Activated CD8-positive, alpha-beta memory T cell treated with anti-CD3 and anti-CD28 coated beads for 36 hours (primary cell): Measurements from ENCODE around the gene TRIM2. TPM values are rescaled to one million over a fixed set of nuclear protein-coding genes. Genes with fewer than 3 reads are reported as not detected.

Experiments
- CTCF ChIA-PET: fragments of 350-600 bp; sonication (Branson Sonifier 250); formaldehyde crosslinking; loops from one replicate; lab custom pipeline; 2021; ENCODE audit warnings: antibody characterized with exemption; lab: Charles Lee
- POLR2A ChIA-PET: fragments of 350-600 bp; sonication (Branson Sonifier 250); formaldehyde crosslinking; loops from one replicate; lab custom pipeline; 2021; ENCODE audit warnings: antibody characterized with exemption; lab: Charles Lee
- total RNA-seq, 2 experiments: library from RNA; stranded (reverse); gene quantifications; one replicate each; pipeline ENCODE4 v1.2.3, GENCODE V29; 2021

Gene TRIM2
- total RNA-seq, 2 experiments from 2014 or later, result 0.11 to 0.44 TPM

- POLR2A ChIA-PET, result no interaction called here
- CTCF ChIA-PET, result no interaction called here
These were observed 61.2 kb downstream of the TRIM2 start for GRCh38 chr4:153265306-153266047.

DNA sequence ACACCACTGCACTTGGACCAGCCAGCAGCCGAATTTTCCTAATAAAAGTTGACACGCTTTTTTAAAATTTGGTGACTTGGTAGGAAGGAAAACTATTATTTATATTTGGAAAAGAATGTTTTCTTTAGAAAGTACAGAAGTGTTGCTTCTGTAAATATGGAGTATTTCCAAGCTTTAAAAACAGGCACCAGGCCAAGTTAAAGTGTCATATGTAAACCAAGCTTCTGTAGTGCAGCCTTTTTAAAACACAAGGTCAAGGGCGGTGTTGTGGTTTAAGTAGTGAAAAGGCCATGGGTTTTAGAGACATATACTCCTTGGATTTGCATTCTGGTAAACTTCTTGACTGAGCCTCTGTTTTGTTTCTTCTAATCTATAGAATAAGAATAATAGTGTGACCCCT lies 62.7 kb downstream of the TRIM2 start:
- ChIA-PET POLR2A (no interaction called here), CTCF (no interaction called here)

DNA sequence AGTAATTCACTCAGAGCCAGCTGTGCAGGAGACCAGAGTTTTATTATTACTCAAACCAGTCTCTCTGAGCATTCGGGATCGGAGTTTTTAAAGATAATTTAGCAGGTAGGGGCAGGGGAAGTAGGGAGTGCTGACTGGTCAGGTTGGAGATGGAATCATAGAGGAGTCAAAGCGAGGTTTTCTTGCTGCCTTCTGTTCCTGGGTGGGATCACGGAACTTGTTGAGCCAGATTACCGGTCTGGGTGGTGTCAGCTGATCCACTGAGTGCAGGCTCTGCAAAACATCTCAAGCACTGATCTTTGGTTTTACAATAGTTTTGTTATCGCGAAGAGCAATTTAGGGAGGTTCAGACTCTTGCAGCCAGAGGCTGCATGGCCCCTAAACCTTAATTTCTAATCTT lies 63.6 kb downstream of the TRIM2 start:
- CTCF ChIA-PET, result no interaction called here
- POLR2A ChIA-PET, result no interaction called here

DNA sequence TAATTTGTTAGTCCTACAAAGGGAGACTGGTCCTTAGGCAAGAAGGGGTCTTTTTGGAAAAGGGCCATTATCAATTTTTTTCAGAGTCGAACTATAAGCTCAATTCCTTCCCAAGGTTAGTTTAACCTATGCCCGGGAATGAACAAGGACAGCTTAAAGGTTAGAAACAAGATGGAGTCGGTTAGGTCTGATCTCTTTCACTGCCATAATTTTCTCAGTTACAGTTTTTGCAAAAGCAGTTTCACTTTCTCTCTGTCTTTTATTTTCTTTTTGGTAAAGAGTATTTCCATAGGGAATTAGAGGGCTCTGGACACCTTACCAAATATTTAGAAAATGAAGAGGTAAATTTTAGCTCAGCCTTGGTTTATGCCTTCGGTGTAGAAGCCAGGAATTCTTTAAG lies 64.1 kb downstream of the TRIM2 start:
- ChIA-PET POLR2A (no interaction called here), CTCF (no interaction called here)

- ChIA-PET POLR2A (no interaction called here), CTCF (no interaction called here)
These were observed 65.2 kb downstream of the TRIM2 start for GRCh38 chr4:153269218-153269990.

GRCh38 chr4:153270361-153270760 lies 66.1 kb downstream of the TRIM2 start:
- POLR2A ChIA-PET, result no interaction called here
- CTCF ChIA-PET, result no interaction called here

GRCh38 chr4:153271820-153272219 lies 67.6 kb downstream of the TRIM2 start:
- ChIA-PET CTCF (no interaction called here), POLR2A (no interaction called here)

GRCh38 chr4:153273751-153274150 lies 69.5 kb downstream of the TRIM2 start:
- CTCF ChIA-PET, result no interaction called here
- POLR2A ChIA-PET, result no interaction called here

DNA sequence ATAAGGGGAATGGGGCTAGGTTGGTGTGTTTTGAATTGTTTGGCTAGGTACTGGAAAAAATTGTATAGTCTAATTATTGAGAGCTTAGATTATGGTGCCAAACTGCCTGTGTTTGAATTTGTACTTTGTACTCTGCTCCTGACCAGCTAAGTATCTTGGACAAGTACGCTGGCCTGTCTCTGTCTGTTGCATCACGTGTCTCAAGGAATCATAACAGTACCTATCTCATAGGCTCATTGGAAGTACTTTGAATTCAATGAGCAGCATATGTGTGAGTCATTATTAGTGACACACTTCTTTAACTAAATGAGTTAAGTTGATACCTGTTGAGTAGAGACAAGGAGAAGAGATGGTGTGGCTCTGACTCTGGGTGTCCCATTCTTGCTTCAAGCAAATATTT lies 70.7 kb downstream of the TRIM2 start:
- ChIA-PET CTCF (interaction anchor here (0.7 kb wide), 1 partner anchor 16 kb away, joined by 3 read pairs; no protein-coding TSS in a partner anchor), POLR2A (no interaction called here)

GRCh38 chr4:153275380-153276276 lies 71.4 kb downstream of the TRIM2 start:
- CTCF ChIA-PET, result interaction anchor here (0.7 kb wide), 1 partner anchor 17 kb away, joined by 3 read pairs; no protein-coding TSS in a partner anchor

DNA sequence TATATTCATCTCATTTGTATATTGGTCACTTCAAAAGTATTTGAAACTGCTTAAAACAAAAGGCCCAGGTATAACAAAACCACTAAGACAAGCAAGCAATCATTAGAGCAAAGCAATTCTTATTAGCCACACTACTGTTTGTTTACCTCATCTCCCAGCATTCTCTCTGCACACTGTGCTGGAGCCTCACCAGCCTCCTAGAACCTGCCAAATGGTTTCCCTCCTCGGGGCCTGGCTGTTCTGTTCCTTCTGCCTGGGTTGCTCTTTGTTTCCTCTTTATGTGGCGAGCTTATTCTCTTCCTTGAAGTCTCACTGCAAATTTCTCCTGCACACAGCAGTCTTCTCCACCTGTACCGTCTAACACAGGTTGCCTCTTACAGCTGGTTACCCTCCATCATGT lies 72.7 kb downstream of the TRIM2 start:
- ChIA-PET POLR2A (interaction anchor here (0.6 kb wide), 1 partner anchor 171 kb away, joined by 3 read pairs; no protein-coding TSS in a partner anchor), CTCF (no interaction called here)

More at GRCh38 chr4:153275380-153276276, 71.4 kb downstream of the TRIM2 start:
- POLR2A ChIA-PET, result no interaction called here

- CTCF ChIA-PET, result interaction anchor here (1.2 kb wide), 1 partner anchor 153 kb away, joined by 3 read pairs; no protein-coding TSS in a partner anchor
- POLR2A ChIA-PET, result no interaction called here
These were observed 77.2 kb downstream of the TRIM2 start for GRCh38 chr4:153281476-153281875.

GRCh38 chr4:153282023-153282422 lies 77.8 kb downstream of the TRIM2 start:
- ChIA-PET POLR2A (no interaction called here), CTCF (interaction anchor here (1.2 kb wide), 1 partner anchor 154 kb away, joined by 3 read pairs; no protein-coding TSS in a partner anchor)

DNA sequence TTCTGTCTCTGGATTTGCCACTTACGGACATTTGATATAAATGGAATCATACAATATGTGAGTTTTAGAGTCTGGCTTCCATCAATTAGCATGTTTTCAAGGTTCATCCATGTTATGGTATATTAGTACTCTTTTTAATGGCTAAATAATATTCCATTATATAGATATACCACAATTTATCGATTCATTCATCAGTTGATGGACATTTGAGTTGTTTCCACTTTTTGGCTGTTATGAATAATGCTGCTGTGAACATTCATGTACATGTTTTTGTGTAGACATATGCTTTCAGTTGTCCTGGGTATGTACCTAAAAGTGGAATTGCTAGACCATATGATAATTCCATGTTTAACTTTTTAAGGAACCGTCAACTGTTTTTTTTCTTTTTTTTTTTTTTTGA lies 79.0 kb downstream of the TRIM2 start:
- CTCF ChIA-PET, result no interaction called here

GRCh38 chr4:153290134-153290533 lies 85.9 kb downstream of the TRIM2 start:
- ChIA-PET CTCF (no interaction called here), POLR2A (no interaction called here)

More for the DNA sequence above, 79.0 kb downstream of the TRIM2 start:
- POLR2A ChIA-PET, result no interaction called here

DNA sequence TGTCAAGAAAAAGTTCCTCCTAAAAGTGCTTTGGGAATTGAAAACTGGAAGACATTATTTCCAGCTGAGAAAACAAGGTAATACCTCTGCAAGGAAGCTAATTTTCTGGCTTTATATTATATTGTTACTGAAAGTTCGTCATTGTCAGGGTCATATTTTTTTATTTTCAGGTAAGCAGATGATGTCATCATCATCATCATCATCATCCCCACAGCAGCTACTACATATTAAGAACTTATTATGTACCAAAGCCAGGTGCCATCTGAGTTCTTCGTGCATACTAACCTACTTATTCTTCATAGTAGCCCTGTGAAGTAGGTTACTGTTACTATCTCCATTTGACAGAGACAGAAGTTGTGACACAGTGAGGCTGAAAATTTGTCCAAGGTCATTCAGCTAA lies 87.3 kb downstream of the TRIM2 start:
- CTCF ChIA-PET, result no interaction called here

DNA sequence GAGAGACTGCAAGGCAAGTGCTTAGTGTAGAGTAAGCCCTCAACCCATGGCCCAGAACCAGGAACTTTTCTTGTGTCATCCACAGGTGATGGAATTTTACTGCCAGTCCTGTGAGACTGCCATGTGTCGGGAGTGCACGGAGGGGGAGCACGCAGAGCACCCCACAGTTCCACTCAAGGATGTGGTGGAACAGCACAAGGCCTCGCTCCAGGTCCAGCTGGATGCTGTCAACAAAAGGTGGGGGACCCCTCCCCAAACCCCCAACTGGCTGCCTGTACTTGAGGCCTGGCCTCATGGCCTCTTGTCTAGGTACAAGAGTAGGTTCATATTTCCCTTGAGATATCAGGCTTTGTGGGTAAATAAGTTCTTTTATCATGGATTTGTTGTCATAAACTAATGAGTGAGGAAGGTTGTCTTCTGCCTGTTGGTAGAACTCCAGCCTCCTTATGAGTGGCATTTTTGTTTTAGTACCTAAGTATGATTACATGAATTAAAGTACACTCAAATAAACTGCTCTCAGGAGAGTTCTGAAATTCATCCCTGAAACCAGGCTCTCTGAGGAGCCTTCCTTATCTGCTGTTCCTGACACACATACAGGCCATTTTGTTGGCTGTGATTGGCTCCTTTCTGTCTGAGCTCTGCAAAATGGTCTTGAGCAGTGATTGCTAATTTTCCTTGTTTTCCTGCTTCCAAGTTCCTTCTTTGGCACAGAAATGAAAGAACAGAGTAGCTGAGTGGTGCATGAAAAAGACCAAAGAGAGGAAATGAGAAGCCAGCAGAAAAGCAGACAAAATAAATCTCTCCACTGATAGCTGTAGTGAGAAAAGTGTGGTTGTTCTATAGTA lies 88.9 kb downstream of the TRIM2 start:
- CTCF ChIA-PET, result no interaction called here
- POLR2A ChIA-PET, result interaction anchor here (0.6 kb wide), 1 partner anchor 163 kb away, joined by 3 read pairs; no protein-coding TSS in a partner anchor

More for the DNA sequence above, 87.3 kb downstream of the TRIM2 start:
- POLR2A ChIA-PET, result no interaction called here

DNA sequence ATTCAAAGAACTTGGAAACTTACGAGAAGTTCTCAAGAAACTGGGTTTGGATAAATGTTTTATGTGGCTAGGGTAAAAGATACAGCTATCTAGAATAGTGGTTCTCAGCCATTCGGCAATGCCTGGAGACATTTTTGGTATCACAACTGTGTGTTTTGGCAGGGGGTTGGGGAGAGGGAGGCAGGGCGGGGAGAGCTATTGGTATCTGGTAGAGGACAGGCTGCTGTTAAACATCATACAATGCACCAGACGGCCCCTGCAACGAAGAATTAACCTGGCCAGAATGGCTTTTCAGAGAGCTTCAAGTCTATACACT lies 89.5 kb downstream of the TRIM2 start:
- ChIA-PET POLR2A (no interaction called here), CTCF (interaction anchor here (0.5 kb wide), 1 partner anchor 539 kb away, joined by 3 read pairs; no protein-coding TSS in a partner anchor)

- POLR2A ChIA-PET, result no interaction called here
- CTCF ChIA-PET, result no interaction called here
These were observed 90.4 kb downstream of the TRIM2 start for GRCh38 chr4:153294631-153295030.
